ENCODE data around the gene SPAG8.

The SPAG8 gene

GRCh38 chr9:35844628-35845270 lies 32.7 kb upstream of the SPAG8 start:
- Histone ChIP-seq H3K4me2 (ENCODE audit: low read length) (no peak overlapping the region), H2AFZ (no peak overlapping the region), H3K4me3 (ENCODE audit: low read depth, low read length) (no peak overlapping the region), H3K27ac (no peak overlapping the region), H3K4me1 (no peaks in the 10 kb centered on the region), H3K9me3 (ENCODE audit: control insufficient read depth, low read length) (no peaks in the 10 kb centered on the region), H3K27me3 (ENCODE audit: control insufficient read depth, insufficient read depth, low read length) (no peaks in the 10 kb centered on the region), H3K36me3 (ENCODE audit: control insufficient read depth, insufficient read depth, low read length) (no peaks in the 10 kb centered on the region), H3K9ac (no peak overlapping the region), H3K79me2 (no peaks in the 10 kb centered on the region)
- TF ChIP-seq CTCF (IDR thresholded peaks at IDR 0.05): no peak

- no peaks in the 10 kb centered on the region for H3K4me1 ChIP-seq
- no peak overlapping the region for H3K4me3 ChIP-seq (ENCODE audit: low read depth, low read length)
- no peaks in the 10 kb centered on the region for H3K9me3 ChIP-seq (ENCODE audit: control insufficient read depth, low read length)
- H3K4me2 ChIP-seq (ENCODE audit: low read length): no peak overlapping the region
- H3K36me3 ChIP-seq (ENCODE audit: control insufficient read depth, insufficient read depth, low read length): no peaks in the 10 kb centered on the region
- no peak for TF ChIP-seq CTCF (IDR thresholded peaks at IDR 0.05)
- no peaks in the 10 kb centered on the region for H3K27me3 ChIP-seq (ENCODE audit: control insufficient read depth, insufficient read depth, low read length)
- no peak overlapping the region for H2AFZ ChIP-seq
- no peaks in the 10 kb centered on the region for H3K79me2 ChIP-seq
- no peak overlapping the region for H3K27ac ChIP-seq
- H3K9ac ChIP-seq: no peak overlapping the region
These were observed 30.7 kb upstream of the SPAG8 start for GRCh38 chr9:35842795-35843194.

- TF ChIP-seq CTCF (IDR thresholded peaks at IDR 0.05): no peak
- H3K27me3 ChIP-seq (ENCODE audit: control insufficient read depth, insufficient read depth, low read length): no peaks in the 10 kb centered on the region
- H3K79me2 ChIP-seq: no peaks in the 10 kb centered on the region
- H3K27ac ChIP-seq: no peak overlapping the region
- no peaks in the 10 kb centered on the region for H3K36me3 ChIP-seq (ENCODE audit: control insufficient read depth, insufficient read depth, low read length)
- no peaks in the 10 kb centered on the region for H3K4me1 ChIP-seq
- no peaks in the 10 kb centered on the region for H3K9me3 ChIP-seq (ENCODE audit: control insufficient read depth, low read length)
- H3K4me2 ChIP-seq (ENCODE audit: low read length): no peak overlapping the region
- H3K4me3 ChIP-seq (ENCODE audit: low read depth, low read length): no peak overlapping the region
- H2AFZ ChIP-seq: no peak overlapping the region
- H3K9ac ChIP-seq: no peak overlapping the region
These were observed 30.1 kb upstream of the SPAG8 start for GRCh38 chr9:35842020-35842745.

GRCh38 chr9:35841645-35841900 lies 29.5 kb upstream of the SPAG8 start:
- H2AFZ ChIP-seq: no peak overlapping the region
- no peaks in the 10 kb centered on the region for H3K79me2 ChIP-seq
- H3K9ac ChIP-seq: no peak overlapping the region
- no peaks in the 10 kb centered on the region for H3K4me1 ChIP-seq
- H3K4me2 ChIP-seq (ENCODE audit: low read length): no peak overlapping the region
- no peak overlapping the region for H3K27ac ChIP-seq
- H3K36me3 ChIP-seq (ENCODE audit: control insufficient read depth, insufficient read depth, low read length): no peaks in the 10 kb centered on the region
- no peaks in the 10 kb centered on the region for H3K27me3 ChIP-seq (ENCODE audit: control insufficient read depth, insufficient read depth, low read length)
- no peak for TF ChIP-seq CTCF (IDR thresholded peaks at IDR 0.05)
- no peak overlapping the region for H3K4me3 ChIP-seq (ENCODE audit: low read depth, low read length)
- no peaks in the 10 kb centered on the region for H3K9me3 ChIP-seq (ENCODE audit: control insufficient read depth, low read length)
